ENCODE measurements around the gene GSK3A. TPM values are rescaled to one million over a fixed set of nuclear protein-coding genes. Genes with fewer than 3 reads are reported as not detected.

The GSK3A gene
- total and polyA plus RNA-seq, 2 experiments from 2014 or later: 17.7 to 40.7 TPM

- Histone ChIP-seq H3K27me3 (ENCODE audit: insufficient read depth) (no peaks in the 10 kb centered on the region), H3F3A (replicated peaks; ENCODE audit: low read depth) (peaks cover 2% of the 10 kb centered on the region; the same call in 1 of the 2 replicates), H2AFZ (no peak overlapping the region), H3K79me2 (replicated peaks; ENCODE audit: insufficient read depth) (peaks cover 18% of the 10 kb centered on the region), H3K4me3 (no peak overlapping the region), H3K4me1 (ENCODE audit: insufficient read depth) (peaks cover 15% of the 10 kb centered on the region), H4K20me1 (replicated peaks; ENCODE audit: insufficient read depth) (peaks cover 31% of the 10 kb centered on the region; the same call in 1 of the 2 replicates), H3K27ac (ENCODE audit: low read depth) (no peak overlapping the region), H3K36me3 (ENCODE audit: insufficient read depth) (peaks cover 10% of the 10 kb centered on the region), H3K9me2 (ENCODE audit: insufficient read depth) (no peaks in the 10 kb centered on the region), H3K4me2 (no peak overlapping the region)
- ATAC-seq (no peak), DNase-seq (ENCODE audit: low spot score) (peak; percentile 32)
- Mint-ChIP-seq H3K27me3 (ENCODE audit: insufficient read depth, low read depth, poor library complexity) (peaks cover 15% of the 10 kb centered on the region), H3K4me1 (peaks cover 49% of the 10 kb centered on the region), H3K27ac (peak overlapping the region; percentile 19; the same call in 1 of the 2 replicates), H3K9me3 (peaks cover 7% of the 10 kb centered on the region), H3K4me3 (no peak overlapping the region; the same call in 2 of the 3 replicates), H3K36me3 (ENCODE audit: low read depth) (peaks cover 71% of the 10 kb centered on the region)
- no peak for TF ChIP-seq ZNF114 (CRISPR knock-in tag; IDR thresholded peaks at IDR 0.05)
- TF ChIP-seq EZH2 (IDR thresholded peaks at IDR 0.05; ENCODE audit: low read depth, unreplicated experiment): no peak
- TF ChIP-seq, protein P1, sequence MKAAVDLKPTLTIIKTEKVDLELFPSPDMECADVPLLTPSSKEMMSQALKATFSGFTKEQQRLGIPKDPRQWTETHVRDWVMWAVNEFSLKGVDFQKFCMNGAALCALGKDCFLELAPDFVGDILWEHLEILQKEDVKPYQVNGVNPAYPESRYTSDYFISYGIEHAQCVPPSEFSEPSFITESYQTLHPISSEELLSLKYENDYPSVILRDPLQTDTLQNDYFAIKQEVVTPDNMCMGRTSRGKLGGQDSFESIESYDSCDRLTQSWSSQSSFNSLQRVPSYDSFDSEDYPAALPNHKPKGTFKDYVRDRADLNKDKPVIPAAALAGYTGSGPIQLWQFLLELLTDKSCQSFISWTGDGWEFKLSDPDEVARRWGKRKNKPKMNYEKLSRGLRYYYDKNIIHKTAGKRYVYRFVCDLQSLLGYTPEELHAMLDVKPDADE (IDR thresholded peaks at IDR 0.05): no peak
- no peak for TF ChIP-seq REST (IDR thresholded peaks at IDR 0.05; ENCODE audit: unreplicated experiment)
Observed at GRCh38 chr19:42198676-42199439, 43.5 kb downstream of the GSK3A start.

DNA sequence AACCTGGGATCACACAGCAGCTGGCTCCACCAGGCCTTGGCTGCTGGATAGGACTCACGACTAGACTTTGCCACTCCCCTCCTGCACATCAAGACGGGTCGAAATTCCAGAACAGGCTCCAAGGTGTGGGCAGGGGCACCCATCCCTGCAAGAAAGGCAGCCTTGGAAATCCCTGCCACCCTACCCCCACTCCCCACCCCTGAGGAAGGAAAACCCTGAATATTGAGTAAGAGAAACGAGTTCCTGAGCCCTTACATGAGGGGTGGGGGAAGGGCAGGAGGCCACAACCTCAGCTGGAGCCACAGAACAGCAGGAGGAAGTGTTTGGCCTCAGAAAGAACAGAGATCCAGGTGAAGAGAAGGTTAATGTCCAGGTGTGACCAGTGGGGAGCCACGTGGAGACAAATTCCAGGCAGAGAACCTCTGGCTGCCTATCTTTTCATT, 45.0 kb downstream of the GSK3A start:
- H3K36me3 ChIP-seq (ENCODE audit: insufficient read depth): peaks cover 5% of the 10 kb centered on the region
- H3K27me3 Mint-ChIP-seq (ENCODE audit: insufficient read depth, low read depth, poor library complexity): peaks cover 18% of the 10 kb centered on the region
- peak overlapping the region; percentile 66; the same call in 1 of the 2 replicates for H3K4me2 ChIP-seq
- H3K27ac Mint-ChIP-seq: peak overlapping the region; percentile 44; the same call in 1 of the 2 replicates
- H4K20me1 ChIP-seq (replicated peaks; ENCODE audit: insufficient read depth): peaks cover 23% of the 10 kb centered on the region; the same call in 1 of the 2 replicates
- peaks cover 65% of the 10 kb centered on the region for H3K36me3 Mint-ChIP-seq (ENCODE audit: low read depth)
- H3K9me2 ChIP-seq (ENCODE audit: insufficient read depth): no peaks in the 10 kb centered on the region
- H3K79me2 ChIP-seq (replicated peaks; ENCODE audit: insufficient read depth): peaks cover 4% of the 10 kb centered on the region; the same call in 1 of the 2 replicates
- H3K27ac ChIP-seq (ENCODE audit: low read depth): peak overlapping the region; percentile 74; the same call in 1 of the 2 replicates
- no peak overlapping the region for H2AFZ ChIP-seq
- peak overlapping the region; percentile 32; the same call in 2 of the 3 replicates for H3K4me3 Mint-ChIP-seq
- H3F3A ChIP-seq (replicated peaks; ENCODE audit: low read depth): peaks cover 2% of the 10 kb centered on the region; the same call in 1 of the 2 replicates
- H3K4me3 ChIP-seq: peak overlapping the region; percentile 33; the same call in 1 of the 2 replicates
- peaks cover 43% of the 10 kb centered on the region for H3K4me1 Mint-ChIP-seq
- ATAC-seq: peak; percentile 51
- no peaks in the 10 kb centered on the region for H3K27me3 ChIP-seq (ENCODE audit: insufficient read depth)
- peak; percentile 68 for DNase-seq (ENCODE audit: low spot score)
- peaks cover 15% of the 10 kb centered on the region for H3K4me1 ChIP-seq (ENCODE audit: insufficient read depth)
- peaks cover 19% of the 10 kb centered on the region for H3K9me3 Mint-ChIP-seq
- no peak for TF ChIP-seq JUNB (IDR thresholded peaks at IDR 0.05; ENCODE audit: unreplicated experiment)
- TF ChIP-seq EZH2phosphoT487 (IDR thresholded peaks at IDR 0.05; ENCODE audit: unreplicated experiment): no peak
- no peak for TF ChIP-seq NANOG (IDR thresholded peaks at IDR 0.05; ENCODE audit: borderline replicate concordance)
- no peak for TF ChIP-seq REST (IDR thresholded peaks at IDR 0.05; ENCODE audit: unreplicated experiment)
- TF ChIP-seq POLR2AphosphoS5 (IDR thresholded peaks at IDR 0.05; ENCODE audit: low read depth): no peak
- no peak for TF ChIP-seq ZNF114 (CRISPR knock-in tag; IDR thresholded peaks at IDR 0.05)
